Umbilical cord (tissue), 2 donors: ENCODE data around the gene KEAP1. TPM values are rescaled to one million over a fixed set of nuclear protein-coding genes. Genes with fewer than 3 reads are reported as not detected.

ENCODE experiments used
- DNase-seq: peaks from one replicate; pipeline ENCODE4 v3.0.0-alpha.2; 2015; ENCODE audit warnings: low spot score
- total RNA-seq: library from RNA; depleted of rRNA; stranded (reverse); fragments of >200 nt; gene quantifications from one replicate; pipeline ENCODE4 v1.2.3, GENCODE V29; 2014; ENCODE audit warnings: low replicate concordance; ENCODE audit not compliant: insufficient read depth

KEAP1 gene
- total RNA-seq, 1 donor from 2014 or later, result 43.1 TPM

DNA sequence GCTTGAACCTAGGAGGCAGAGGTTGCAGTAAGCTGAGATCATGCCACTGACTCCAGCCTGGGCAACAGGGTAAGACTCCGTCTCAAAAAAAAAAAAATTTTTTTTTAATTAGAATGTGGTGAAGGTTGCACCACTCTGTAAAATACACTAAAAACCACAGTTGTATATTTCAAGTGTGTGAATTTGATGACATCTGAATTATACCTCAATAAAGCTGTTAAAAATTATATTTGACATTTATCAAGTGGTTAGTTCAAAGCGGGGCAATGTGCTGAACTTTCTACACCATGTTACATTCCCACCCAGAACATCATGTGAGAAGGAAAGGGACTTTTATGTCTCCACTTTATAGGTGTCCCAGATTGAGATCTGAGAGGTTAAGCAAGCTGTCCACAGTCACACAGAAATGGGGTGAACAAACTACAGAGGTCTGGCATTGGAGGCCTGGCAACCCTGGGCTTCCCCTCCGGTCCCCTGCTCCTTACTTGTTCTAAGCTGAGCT, 20.0 kb upstream of the KEAP1 start:
- no peak for DNase-seq

DNA sequence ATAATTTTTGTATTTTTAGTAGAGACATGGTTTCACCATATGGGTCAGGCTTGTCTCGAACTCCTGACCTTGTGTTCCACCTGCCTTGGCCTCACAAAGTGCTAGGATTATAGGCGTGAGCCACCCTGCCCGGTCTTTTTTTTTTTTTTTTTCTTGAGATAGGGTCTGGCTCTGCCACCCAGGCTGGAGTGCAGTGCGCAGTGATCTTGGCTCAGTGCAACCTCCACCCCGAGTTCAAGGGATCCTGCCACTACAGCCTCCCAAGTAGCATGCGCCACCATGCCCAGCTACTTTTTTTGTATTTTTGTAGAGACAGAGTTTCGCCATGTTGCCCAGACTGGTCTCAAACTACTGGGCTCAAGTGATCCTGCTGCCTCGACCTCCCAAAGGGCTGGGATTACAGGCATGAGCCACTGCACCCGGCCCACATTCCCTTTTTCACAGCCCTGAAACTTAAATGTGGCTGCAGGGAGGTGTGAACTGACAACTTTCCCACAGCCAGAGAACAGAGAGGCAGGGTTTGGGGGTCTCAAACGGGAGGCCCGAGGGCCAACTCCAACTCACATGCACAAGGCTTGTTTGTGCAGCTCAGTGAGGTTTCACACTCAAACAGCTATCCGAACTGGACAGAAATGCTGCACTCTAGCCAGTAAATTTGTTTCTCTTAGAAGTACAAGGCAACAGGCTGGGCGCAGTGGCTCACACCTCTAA, 18.5 kb upstream of the KEAP1 start:
- DNase-seq, result no peak

DNA sequence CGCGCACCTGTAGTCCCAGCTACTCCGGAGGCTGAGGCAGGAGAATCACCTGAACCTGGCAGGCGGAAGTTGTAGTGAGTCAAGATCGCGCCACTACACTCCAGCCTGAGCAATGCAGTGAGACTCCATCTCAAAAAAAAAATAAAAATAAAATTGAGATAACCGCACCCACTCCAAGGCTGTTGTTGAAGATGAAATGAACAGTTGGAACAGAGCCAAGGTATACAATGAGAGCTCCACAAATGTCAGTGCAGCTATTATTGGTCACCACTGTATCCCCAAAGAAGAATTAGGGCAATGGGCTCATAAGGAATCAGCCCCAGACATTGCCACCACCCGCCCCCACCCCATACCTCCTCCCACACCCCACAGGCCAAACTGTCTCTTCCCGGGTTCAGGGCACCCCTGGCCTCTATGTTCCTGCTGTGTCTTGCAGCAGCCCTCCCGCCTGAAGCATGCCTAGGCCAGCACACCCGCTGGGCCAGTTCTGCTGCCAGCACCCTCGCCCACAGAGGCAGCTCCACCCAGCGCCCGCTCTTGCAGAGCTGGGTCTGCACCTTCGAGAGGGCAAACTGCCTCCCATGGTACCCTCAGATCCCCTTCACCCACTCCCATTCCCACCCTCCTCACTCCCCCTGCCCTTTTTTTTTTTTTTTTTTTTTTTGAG, 17.6 kb upstream of the KEAP1 start:
- DNase-seq, result no peak

DNA sequence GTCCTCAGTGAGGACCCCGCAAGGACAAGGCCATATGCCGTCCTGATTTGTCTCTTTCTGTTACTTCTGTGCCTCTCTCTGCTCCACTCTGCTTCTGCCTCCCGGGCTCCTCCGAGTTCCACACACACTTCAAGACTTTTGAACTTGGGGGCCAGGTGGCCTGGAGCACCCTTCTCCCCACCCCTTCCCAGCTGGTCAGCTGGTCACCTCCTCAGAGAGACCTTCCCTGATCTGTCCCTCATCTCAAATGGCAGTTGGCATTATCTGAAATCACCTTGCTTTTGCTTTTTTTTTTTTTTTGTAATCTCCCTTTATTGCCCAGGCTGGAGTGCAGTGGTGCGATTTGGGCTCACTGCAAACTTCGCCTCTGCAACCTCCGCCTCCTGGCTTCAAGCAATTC, 16.3 kb upstream of the KEAP1 start:
- DNase-seq, result no peak

DNA sequence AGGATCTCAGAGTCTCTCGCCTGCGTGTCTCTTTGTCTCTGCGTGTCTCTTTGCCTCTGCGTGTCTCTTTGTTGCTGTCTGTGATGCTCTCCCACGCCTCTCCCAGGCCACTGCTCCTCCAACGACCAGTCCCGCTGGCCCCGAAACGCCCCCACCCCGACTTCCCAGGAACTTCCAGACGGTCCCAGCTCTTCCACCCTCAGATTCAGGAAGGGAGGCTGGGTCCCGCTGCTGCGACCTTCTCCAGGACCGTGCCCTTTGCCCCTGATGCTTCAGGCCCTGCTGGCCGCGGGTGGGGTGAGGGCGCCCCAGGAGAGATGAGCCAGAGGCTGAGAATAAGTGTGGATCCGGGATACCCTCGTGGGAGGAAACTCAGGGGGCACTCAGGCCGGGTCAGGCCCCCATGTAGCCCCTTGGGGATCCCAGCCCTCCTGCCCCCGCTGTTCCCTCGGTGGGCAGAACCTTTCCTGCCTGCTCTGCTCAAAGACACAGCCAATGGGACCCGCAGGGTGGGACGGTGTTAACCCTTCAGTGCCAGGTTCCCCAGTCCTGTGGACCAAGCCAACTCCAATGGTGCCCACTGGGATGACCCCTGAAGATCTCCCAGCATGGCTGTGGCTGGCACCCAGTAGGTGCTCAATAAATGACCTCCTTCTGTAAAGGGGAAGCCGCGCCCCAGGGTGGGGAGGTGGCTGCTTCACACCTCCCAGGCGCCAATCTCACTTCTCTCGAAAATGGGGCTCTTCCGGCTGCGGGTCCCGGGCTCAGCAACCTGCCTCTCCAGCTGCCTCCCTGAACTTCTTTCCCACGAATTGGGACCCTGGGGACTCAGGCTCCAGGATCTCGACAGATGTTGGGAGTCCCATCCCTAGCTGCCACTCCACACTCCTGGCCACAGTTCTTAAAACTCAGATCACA, 15.5 kb upstream of the KEAP1 start:
- DNase-seq, result no peak

DNA sequence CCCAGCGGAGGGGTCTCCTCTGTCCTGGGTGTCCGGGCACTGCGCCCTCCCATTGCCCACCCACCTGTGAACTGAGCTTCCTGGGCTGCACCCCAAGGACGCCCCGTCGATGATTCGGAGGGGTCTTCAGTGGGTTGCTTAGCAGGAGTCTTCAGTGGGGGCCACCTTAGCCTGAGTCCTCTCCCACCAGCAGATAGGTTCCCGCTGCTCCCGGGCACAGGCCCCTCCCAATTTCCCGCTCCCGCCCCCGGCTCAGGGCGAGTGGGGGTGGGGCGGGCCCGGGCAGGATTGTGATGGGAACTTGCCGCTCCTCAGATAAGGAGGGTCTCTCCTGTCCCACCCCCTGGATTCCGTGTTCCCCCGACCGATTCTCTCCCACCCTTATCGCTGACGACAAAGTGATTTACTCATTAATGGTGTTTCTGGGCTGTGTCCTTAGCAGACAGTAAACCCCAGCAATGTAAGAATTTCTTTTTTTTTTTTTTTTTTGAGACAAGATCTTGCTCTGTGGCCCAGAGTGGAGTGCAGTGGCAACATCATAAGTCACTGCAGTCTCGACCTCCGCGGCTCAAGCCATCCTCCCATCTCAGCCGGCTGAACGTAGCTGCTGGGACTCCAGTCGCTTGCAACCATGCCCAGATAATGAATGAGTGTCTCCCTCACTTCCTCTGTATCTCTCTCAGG, 14.7 kb upstream of the KEAP1 start:
- DNase-seq, result peak; percentile 53

DNA sequence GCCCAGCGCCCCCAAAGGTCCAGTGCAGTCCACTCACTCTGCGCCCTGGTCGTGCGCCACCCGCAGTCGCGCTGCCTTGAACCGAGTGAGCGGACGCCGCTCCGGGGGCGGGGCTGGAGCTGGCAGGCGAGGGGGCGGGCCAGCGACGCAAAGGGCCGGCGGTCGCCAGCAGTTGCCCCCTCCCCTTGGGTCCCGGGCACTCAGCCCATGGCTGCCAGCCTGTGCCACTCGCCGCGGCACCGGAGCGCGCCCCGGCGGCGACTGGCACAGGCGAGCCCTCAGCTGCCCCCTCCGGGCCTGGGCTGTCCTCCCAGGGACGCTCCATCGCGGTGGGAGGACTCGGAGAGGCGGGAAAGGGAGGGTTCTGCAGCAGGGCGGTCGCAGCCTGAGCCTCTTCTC, 14.2 kb upstream of the KEAP1 start, which contains the start of gene S1PR5:
TSS of gene S1PR5 (minus strand) at position 87 of the 399 bp plus-strand sequence. CDS start 2,436 bp downstream, outside the sequence.
- peak; percentile 48 for DNase-seq

GRCh38 chr19:10516671-10517286, 13.6 kb upstream of the KEAP1 start:
- peak; percentile 19 for DNase-seq

DNA sequence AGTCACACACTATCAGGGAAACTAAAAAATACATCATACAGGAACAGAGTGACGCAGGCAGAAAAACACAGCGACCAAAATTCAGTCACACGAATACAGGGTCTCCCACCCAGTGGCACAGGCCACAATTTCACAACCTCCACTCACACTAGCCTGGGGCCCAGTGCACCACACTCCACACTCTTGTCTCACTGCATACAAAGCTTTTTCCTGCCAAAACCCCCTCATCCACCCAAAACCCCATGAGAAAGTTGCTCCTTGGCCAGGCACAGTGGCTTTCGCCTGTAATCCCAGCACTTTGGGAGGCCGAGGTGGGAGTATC, 12.9 kb upstream of the KEAP1 start:
- DNase-seq, result no peak

DNA sequence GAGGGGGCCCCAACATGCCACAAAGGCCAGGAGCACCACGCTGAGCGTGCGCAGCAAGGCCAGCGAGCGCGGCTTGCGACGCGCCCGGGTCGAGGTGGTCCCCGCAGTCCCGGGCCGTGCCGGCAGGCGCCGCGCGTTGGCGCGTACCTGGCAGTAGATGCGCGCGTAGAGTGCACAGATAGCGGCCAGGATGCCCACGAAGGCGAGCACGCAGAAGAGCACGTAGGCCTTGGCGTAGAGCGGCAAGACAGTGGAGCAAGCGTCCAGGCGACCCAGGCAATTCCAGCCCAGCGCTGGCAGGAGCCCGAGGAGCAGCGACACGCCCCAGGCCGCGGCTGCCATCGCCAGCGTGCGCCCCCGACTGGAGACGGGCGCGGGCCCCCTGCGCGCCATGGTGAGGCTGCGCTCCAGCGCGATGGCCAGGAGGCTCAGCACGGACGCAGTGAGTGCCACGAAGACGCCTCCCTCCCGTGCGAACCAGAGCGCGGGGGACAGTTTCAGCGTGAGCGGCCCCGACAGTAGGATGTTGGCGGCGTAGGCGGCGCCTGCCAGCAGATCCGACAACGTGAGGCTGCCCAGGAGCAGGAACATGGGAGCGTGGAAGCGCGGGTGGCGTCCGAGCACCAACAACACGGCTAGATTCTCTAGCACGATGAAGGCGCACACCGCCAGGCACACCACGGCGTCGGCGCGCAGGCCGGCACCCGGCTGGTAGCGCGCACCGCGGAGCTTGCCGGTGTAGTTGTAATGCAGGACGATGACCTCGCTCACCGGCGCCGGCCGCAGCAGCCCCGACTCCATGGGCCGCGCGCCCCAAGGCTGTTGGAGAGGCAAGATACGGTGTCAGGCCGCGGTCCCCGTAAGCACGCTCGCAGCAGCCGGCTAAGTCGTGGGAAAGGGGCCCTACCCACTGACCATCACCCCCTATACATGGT, 11.3 kb upstream of the KEAP1 start:
- no peak for DNase-seq

DNA sequence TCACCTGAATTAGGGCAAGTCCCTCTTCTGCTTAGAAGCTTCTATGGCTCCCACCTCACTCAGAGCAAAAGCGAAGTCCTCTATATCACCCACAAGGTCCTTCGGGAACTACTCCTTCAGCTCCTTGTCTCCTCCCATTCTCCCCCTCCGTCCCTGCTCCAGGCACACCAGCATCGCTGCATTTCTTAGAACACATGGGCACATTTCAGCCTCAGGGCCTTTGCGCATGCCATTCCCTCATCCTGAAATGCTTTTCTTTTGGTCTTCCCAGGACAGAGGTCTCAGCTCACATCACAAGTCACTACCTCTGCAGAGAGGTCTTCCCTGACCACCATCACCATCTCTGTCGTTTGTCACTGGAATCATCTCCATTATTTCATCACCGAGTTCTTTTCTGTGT, 10.1 kb upstream of the KEAP1 start:
- DNase-seq, result no peak

GRCh38 chr19:10510301-10510802, 7.2 kb upstream of the KEAP1 start:
- DNase-seq, result peak; percentile 28

DNA sequence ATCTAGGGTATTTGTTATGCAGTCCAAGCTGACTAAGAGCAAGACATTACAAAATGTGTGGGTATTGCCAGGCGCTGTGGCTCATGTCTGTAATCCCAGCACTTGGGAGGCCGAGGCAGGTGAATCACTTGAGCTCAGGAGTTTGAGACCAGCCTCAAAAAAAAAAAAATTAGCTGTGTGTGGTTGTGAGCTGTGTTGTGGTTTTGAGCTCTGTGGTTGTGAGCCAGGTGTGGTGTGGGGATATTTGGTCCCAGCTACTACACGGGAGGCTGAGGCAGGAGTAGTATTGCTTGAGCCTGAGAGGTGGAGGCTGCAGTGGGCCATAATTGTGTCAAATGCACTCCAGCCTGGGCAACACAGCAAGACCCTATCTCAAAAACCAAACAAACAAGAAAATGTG, 5.6 kb upstream of the KEAP1 start:
- DNase-seq, result no peak

GRCh38 chr19:10508036-10508435, 4.9 kb upstream of the KEAP1 start:
- no peak for DNase-seq

DNA sequence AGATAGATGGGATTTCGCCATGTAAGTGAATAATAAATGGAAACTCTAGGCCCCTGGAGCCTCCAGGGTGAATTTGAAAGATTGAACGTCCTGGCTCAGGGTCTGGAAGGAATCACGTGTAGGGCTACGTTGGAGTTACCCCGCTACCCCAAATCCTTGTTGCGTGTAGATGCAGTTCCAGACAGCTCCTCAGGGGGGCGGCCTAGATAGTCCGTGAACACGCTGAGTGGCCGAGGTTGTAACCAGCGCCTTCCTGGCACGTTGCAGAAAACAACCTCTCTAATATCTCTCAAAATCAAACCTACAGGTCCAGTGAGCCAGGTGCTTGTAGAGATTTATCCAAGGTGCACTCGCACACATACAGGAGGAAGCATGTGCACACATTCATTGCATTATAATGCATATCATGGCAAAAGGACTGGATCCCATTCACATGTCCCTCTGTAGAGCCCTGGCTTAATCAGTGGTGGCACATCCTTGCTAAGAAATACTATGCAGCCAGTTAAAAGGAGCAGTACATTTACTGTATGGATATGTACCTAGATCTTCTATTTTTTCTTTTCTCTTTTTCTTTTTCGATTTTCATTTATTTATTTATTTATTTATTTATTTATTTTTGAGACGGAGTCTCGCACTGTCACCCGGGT, 2.5 kb upstream of the KEAP1 start:
- peak; percentile 65 for DNase-seq

- peak; percentile 92 for DNase-seq
These were observed 593 bp downstream of the KEAP1 start for GRCh38 chr19:10502524-10503001.

DNA sequence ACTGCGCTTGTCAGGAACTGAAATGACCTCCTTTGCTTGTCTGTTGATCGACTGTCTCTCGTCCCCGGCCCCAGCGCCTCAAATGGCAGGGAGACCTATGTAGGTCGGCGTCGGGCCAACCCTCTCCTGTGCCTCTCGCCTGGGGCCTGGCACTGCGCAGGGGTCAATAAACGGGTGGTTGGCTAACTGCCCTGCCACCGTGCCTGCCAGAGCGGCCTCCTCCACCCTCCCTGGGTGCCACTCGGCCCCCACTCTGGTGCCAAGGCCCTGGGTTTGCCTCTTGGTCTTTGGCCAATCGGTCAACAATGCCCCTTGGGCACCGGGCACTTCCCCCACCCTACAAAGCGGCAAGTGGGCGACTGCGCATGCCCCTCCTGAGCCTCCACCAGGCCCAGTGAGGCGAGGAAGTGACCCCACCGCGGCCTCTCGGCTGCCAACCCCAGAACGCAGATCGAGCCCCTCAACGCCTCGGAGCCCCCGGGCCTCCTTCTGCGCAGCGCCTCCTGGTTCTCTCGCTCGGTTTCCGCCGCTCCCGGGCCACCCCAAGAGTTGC, 1.1 kb downstream of the KEAP1 start:
- peak; percentile 60 for DNase-seq

- no peak for DNase-seq
These were observed 2.9 kb downstream of the KEAP1 start for GRCh38 chr19:10500247-10500592.
